GM21737 (cell line): Measurements from ENCODE around the gene SOX21.
"Not testable (repeated sequence)": the region's sequence is repeated elsewhere in the genome, so short reads cannot be mapped to it uniquely, and the experiment has no call there.

ENCODE experiments used
- ATAC-seq: cut with Tn5 transposase; IDR thresholded peaks from one replicate; pipeline ENCODE4 v1.9.1; 2021; ENCODE audit warnings: mild to moderate bottlenecking, moderate library complexity; ENCODE audit not compliant: unreplicated experiment

Gene SOX21

DNA sequence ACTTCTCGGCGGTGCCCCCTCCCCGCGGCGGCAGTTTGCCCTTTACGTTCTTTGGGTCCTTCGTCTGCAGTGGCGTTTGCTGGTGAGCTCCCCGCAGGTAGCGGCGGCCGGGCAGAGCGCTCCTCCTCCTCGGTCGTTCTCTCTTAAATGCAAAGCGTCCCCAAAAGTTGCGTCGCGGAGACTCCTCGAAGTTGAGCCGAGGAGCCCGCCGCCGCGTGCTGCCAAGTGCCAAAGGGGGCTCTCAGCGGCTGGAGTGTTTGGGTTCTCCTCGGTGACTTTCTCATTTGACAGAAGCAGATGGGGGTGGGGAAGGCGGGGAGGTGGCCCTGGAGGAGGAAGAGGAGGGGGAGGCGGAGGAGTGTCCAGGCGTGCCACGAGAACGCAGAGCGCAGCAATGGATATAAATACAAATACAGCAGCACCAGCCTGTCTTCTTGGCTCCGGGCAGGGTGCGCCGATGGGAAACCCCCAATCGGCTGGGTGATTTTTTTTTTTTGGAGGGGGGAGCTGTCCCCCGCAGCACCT, at the start of gene SOX21:
SOX21 (minus strand) TSS at position 259 of the 525 bp plus-strand sequence. CDS start 496 bp downstream, outside the sequence.
- no peak for ATAC-seq

DNA sequence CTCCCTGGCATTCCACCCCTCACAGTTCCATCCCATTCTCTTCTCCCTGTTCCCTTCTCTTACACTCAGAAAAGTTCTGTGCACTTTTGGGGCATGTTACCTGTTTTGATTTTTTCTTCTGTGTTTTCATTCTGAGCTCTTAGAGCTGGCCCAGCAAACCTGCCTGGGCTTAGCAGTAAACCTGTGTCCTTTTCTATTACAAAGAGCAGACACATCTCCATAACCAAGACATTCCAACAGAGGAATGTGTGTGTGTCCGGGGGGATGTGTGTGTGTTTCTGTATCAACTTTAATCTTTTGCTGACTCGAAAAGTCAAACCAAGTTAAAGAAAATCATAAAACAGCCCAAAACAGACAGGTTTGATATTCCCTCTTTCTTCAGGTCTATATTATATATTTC, 49.1 kb upstream of the SOX21 start:
- ATAC-seq, result no peak

DNA sequence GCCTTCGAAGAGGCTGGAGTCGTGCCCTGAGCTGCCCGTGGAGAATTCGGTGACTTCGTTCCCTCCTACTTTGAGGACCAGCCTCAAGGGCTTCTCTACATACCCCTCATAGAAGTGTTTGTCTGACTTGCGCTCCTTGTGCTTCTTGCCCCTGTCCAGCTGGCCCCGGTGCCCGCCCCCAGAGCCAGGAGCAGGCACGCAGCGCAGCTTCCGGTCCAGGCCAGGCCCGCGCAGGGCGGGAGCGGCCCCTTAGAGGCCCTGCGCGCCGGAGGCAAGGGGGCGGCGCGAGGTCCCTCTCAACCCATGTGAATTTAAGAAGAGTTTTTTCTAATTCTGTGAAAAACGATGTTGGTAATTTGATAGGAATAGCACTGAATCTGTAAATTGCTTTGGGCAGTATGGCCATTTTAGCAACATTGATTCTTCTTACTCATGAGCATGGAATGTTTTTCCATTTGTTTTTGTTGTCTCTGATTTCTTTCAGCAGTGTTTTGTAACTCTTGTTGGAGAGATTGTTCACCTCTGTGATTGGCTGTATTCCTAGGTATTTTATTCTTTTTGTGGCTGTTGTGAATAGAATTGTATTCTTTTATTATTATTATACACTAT, 46.9 kb upstream of the SOX21 start:
- no peak for ATAC-seq

DNA sequence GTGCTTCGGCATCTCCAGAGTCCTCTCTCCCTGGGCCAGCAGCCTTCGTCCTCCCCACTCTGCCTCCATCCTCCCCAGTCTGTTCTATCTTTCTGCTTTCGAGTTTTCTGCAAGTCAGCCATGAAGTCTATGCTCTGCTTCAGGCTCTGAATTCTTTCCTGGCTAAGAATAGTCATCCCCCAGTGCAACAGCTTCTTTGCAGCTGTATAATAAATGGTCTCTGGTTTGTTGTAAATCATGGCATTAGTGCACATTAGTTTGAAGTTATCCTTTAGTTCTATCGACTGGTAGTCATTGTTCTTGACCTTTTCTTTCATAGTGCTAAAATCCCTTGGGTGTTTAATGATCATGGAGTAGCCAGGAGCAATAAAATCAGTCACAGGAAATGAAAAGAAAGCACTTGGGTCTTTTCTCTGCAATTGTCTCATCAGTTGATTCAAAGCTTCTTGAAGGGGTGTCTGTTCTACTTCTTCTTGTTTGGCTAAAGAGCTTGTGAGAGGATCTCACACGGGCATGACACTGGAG, 46.2 kb upstream of the SOX21 start:
- ATAC-seq, result no peak

DNA sequence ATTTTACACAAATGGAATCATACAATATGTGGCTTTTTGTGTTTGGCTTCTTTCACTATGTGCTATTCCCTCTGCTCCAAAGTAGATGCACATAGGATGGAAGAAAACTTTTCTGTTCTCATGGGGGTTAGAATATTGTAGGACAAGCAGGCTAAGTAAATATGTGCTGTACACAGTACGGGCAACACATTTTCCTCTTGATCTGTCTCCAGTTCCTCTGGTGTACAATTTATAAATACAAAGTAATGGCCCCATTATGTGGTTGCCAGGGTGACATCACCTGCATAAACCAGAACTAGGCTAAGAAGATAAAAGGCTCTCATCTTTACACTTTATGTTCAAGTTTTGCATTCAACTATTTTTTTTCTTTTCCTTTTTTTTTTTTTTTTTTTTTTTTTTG, 41.0 kb upstream of the SOX21 start:
- ATAC-seq, result no peak

DNA sequence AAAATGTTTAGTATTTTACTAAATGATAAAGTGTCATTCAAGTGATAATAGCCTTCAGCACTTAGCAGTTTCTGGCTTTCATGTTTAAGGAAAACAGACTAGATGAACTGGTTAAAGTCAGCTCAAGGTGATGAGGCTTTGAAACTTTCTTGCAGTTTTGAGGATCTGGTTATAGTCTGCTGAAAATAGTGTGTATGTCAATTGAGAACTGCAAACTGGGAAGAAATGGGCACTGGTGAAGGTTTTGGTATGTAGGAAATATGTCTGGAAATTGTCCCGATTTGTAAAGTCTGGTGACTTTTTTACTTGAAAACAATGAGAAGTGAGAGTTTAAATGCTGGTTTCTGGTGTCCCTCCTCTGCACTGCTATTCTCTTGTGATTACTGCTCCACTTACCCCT, 36.8 kb upstream of the SOX21 start:
- ATAC-seq, result no peak

DNA sequence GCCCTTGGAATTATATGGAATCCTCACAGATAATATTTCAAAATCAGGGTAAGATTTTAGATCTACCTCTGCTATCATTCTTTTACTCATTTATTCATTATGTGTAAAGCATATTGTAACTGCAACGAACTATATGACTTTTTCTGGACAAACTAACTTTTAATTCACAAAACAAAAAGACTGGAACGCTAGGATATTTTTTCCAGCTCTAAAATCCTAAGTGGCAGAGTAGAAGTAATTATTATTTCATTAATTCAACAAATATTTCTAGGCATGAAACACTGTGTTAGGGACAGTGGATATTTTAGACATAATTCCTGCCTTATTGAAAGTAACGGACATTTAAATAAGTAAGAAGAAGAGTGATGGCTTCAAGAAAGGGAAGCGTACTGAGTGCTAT, 26.9 kb upstream of the SOX21 start:
- ATAC-seq, result no peak

DNA sequence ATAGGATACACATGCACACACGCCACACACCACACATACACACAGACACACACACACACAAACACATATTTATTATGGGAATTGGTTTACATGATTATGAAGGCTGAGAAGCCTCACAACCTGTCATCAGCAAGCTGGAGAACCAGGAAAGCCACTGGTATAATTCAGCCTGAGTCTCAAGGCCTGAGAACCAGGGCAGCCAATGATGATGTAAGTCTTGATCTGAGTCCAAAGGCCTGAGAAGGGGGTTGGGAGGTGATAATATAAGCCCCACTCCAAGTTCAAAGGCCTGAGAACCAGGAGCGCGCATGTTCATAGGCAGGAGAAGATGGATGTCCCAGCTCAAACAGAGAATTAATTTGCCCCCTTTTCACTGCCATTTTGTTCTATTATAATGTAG, 18.7 kb upstream of the SOX21 start:
- no peak for ATAC-seq

DNA sequence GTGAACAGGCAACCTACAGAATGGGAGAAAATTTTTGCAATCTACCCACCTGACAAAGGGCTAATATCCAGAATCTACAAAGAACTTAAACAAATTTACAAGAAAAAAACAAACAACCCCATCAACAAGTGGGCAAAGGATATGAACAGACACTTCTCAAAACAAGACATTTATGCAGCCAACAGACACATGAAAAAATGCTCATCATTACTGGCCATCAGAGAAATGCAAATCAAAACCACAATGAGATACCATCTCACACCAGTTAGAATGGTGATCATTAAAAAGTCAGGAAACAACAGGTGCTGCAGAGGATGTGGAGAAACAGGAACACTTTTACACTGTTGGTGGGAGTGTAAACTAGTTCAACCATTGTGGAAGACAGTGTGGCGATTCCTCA, 17.6 kb upstream of the SOX21 start:
- ATAC-seq, result not testable (repeated sequence)

DNA sequence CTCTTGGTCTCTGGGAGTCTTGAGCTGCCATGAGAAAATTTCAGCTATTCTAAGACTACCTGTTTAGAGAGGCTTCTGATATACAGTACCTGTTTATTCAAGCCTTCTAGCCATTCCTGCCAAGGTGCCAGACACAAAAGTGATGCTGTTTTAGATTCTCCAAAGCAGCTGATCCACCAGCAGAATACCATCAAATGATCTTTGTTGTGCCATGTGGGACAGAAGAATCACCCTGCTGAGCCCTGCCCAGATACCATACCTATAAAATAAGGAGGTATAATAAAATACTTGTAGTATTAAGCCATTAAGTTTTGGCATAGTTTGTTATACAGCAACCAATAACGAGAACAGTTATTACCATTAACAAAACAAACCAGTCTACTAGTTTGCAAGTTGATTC, 14.1 kb upstream of the SOX21 start:
- ATAC-seq, result no peak

DNA sequence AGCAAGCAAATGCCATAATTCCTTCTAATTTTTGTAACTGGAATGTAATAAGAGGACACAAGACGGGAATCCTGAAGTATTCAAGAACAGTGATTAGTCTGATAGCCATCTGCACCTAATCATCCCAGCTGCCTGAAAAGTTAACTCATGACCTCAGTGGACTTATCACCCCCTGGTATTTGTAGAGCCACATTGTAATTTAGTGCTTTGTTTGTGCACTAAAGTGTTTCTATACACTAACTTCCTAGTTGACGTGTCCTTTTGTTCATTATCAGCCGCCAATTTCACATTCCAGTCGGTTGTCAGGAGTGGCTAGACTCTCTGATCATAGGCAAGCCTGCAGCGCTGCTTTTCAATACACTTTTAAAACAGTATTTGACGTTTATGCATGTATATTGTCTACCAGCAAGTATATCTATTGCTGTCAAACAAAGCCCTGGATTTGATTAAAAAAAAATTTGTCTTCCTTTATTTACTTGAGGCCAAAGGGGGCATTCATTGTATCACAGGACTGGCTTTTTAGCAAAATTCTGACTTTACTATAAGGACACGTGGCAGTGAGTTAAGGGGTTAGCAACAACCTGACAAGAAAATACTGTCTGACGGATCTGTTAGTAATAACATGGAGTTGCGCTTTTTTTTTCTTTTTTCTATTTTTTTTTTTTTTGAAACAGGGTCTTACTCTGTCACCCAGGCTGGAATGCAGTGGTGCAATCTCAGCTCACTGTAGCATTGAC, 10.4 kb upstream of the SOX21 start:
- no peak for ATAC-seq

DNA sequence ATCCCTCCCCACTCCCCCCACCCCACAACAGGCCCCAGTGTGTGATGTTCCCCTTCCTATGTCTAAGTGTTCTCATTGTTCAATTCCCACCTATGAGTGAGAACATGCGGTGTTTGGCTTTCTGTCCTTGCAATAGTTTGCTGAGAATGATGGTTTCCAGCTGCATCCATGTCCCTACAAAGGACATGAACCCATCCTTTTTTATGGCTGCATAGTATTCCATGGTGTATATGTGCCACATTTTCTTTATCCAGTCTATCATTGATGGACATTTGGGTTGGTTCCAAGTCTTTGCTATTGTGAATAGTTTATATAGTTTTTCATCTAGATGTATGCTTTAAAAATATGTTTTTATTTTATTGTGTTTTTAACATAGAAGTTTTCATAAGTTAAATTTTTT, 6.4 kb upstream of the SOX21 start:
- not testable (repeated sequence) for ATAC-seq

DNA sequence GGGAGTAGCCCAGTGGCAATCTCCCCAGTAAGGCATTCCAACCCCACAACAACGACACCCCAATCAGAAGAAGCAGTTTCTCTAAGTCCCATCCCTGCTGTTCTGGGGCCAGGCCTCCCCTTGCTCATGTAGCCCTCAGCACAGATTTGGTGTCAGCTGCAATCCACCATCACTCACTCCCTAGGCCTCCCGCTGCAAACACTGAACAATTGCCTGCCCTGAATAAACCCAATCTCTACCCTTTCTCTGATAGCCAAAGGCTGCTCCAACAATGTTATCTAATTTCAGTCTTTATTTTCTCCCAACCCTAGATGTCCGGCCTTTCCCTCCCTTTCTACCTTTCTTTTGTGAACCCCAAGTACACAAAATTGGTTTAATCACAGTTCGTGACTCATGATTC, 5.6 kb upstream of the SOX21 start:
- ATAC-seq, result no peak

DNA sequence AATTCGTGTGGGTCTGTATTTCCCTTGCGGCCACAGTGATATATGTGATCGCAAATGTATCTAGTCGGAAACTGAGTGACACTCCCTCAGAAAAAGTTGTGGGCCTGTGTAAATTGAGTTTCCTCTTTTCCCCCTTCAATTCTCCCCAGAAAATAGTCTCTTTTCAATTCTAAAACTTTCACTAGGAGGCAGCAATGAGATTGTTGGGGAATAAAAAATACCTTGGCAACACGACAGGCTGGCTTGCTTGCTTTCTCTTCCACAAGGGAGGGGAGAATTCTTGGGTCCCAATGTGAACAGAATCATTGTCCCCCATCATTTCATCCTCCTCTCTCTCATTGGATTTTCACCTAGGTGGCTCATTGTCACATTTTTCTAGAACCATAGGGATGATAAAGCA, 3.7 kb upstream of the SOX21 start:
- ATAC-seq, result no peak

DNA sequence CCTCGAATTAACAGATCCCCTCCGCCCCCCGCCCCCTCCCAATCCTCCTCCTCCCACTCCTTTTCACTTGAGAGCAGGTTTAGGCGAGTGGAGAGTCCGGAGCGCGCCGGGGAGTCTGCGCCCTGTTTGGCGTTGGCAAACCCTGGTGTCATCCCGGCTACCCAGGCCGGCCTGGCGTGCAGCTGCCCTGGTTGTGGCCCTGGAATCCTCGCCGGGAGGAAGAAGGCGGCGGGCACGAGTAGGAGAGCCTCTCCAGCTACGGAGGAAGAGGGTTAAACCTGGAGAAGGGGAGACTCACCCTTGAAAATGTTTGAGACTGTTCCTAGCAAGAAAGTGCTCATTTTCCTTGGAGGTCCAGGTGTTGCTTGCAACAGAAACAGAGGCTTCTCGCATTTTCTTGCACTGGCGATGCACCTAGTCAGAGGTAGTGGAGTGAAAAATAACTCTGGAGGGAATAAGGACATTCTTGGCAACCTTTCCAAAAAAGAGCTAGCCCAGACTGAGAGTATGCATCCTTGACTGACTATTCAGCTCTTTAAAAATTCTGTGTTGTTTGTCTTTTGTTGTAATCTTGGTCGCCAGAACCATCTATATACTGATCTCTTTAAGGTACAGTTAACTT, 1.3 kb upstream of the SOX21 start:
- ATAC-seq, result no peak

DNA sequence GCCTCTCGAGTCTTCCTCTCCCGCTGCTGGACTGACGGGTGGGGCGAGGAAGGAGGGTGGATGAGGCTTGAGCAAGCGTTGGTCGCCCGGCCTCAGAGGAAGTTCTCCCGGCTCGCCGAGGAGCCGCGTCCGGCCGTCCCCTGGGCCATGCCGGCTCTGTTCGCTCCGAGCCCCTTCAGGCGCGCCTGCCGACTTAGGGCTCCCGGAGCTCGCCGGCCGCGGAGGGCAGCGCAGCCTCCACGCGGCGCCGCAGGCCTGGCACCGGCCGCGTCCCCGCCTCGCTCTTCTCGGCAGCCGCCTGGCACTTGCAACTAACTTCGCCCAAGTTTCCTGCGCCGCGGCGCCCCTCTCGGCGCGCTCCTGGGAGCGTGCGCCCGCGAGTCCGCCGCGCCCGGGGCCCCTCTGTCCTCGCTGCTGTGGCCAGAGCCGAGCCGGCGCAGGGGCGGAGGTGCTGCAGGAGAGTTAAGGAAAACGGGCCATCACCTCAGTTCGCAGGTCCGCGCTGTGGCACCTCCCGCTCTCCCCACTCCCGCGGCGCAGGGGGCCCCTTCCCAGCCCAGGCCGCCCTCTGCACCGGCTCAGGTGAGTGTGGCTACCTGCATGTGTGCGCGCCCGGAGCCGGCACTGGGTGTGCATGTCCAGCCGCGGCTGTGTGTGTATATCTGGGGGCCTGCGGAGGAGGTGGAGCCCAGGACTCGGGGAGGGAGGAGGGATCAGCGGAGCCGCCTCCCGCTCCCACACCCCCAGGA, 641 bp upstream of the SOX21 start:
- ATAC-seq, result no peak

DNA sequence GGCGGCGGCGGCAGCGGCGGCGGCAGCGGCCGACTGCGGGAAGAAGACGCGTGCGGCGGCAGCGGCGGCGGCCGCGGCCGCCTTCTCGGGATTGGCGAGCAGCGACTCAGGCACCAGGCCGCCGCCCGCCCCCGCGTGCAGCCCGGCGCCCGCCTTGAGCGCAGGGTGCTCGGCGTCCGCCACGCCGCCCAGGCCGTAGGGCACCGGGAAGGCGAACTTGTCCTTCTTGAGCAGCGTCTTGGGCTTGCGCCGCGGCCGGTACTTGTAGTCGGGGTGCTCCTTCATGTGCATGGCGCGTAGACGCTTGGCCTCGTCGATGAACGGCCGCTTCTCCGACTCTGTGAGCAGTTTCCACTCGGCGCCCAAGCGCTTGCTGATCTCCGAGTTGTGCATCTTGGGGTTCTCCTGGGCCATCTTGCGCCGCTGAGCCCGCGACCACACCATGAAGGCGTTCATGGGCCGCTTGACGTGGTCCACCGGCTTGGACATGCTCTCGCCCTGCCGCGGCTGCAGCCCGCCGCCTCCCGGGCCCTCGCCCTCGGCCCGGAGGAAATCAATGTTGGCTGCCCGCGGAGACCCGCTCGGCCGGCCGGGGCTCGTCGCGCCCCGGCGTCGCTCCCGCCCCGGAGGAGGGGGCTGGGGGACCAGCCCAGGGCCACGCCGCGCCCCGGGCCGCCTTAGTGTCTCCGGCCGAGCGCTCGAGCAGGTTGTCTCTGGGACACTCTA, 621 bp downstream of the SOX21 start:
- peak; percentile 21 for ATAC-seq

DNA sequence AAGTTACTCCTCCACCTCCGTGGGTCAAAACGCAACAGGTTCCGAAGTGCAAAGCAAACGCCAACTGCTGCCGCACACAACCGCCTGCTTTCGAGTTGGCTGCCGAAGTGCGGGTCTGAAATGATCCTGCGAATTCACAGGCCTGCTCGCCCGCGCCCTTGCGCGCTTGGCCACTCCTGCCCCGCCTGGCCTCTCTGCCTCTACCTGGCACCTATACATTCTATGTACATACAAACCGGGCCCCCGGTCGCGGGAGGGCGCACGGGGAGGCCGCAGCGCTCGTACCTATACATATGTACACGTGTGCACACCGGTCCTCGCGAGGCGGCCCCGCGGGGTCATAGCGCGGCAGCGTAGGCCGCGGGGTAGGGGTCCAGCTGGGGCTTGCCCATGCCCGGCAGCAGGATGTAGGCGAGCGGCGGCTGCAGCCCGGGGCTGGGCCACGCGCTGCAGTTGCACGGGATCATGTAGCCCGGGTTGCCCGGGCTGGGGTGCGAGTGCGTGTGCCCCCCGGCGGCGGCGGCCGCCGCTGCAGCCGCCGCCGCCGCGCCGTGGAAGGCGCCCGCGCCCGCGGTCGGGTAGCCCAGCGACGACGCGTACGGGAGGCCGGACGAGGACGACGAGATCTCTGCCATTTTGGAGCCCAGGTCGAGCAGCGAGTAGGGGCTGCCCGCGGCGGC, 1.3 kb downstream of the SOX21 start:
- peak; percentile 51 for ATAC-seq

DNA sequence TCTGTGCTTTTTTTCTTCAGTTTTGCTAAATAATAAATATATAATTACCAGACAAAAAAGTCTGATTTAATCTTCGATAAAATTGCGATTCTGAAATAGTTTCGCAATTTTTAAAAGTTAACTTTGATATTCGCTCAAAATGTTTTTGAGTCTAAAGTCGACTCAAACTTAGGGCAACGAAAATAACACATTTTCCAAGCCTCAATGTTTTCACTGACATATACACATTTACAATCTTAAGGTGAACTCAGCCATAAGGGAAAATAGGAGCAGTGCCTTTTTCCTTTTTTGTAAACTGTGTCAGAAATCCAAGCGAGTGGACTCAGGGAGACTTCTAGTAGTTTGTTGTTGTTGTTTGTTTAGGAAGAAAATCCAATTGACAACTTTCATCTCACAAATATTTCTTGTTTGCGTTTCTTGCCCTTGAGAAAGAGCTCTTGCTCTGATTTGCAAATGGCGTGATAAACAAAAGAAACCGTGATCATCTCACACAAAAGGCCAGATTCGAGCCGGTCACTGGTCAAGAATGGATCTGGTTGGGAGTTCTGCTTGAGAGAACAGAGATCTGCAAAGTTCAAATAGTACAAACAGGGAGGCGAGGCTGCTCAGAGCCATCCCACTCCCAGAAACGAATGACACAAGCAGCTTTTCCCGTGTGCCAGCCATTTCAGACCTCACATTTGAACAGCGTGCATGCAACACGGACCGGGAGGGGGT, 2.1 kb downstream of the SOX21 start:
- ATAC-seq, result no peak
